ENCODE results near the gene NCKAP5. TPM values are rescaled to one million over a fixed set of nuclear protein-coding genes. Genes with fewer than 3 reads are reported as not detected.

NCKAP5 gene
- total RNA-seq, 6 donors from 2014 or later: 22.1 to 51.1 (median 41.4) TPM

DNA sequence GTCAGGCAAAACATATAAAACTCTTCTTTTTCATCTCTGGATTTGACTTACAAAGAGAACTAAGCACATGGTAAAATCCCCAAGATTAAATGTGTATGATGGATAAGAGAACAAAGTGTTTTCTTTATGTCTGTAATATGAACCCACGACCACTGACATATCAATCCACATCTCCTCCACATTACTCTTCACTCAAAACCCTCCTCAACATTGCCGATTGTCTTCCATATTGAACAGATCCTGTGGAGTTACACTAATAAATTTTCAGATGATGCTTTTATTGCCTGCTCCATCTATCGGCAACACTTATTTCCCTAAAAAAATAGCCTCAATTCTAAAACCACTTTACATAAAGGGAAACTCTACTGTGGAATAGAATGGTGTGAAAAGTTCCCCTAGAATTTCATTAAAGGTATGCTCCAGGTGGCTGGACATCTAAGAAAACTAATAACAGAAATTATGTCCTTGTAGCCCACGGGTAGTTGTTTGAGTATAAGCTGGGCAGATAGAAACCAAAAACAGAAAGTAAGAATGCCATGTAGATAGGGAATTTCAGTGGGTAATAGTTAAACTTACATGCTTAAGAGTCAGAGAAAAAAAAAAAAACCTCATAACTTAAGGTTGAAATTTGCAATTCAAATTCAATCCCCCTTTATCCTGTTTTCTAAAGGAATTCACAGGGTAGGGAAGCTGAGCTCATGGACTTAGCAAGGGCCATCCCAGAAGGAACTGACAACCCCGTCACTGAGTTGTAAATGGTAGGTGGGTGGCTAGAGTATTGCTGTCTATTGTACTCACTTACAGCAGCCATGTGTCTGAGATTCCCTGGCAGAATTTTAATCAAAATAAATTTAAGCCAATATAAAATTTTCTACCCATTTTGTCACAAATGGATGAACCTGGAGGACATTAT is 592.8 kb downstream of the NCKAP5 start:
- Histone ChIP-seq H3K36me3 (no peaks in the 10 kb centered on the region), H3K27ac (no peak overlapping the region), H3K9me3 (no peaks in the 10 kb centered on the region), H3K27me3 (no peaks in the 10 kb centered on the region), H3K4me3 (no peak overlapping the region), H3K4me1 (peaks cover 0 to 3% (median 0%) of the 10 kb centered on the region in 4 donors)
- TF ChIP-seq, protein P1, sequence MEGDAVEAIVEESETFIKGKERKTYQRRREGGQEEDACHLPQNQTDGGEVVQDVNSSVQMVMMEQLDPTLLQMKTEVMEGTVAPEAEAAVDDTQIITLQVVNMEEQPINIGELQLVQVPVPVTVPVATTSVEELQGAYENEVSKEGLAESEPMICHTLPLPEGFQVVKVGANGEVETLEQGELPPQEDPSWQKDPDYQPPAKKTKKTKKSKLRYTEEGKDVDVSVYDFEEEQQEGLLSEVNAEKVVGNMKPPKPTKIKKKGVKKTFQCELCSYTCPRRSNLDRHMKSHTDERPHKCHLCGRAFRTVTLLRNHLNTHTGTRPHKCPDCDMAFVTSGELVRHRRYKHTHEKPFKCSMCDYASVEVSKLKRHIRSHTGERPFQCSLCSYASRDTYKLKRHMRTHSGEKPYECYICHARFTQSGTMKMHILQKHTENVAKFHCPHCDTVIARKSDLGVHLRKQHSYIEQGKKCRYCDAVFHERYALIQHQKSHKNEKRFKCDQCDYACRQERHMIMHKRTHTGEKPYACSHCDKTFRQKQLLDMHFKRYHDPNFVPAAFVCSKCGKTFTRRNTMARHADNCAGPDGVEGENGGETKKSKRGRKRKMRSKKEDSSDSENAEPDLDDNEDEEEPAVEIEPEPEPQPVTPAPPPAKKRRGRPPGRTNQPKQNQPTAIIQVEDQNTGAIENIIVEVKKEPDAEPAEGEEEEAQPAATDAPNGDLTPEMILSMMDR (IDR thresholded peaks at IDR 0.05): no peak
- TF ChIP-seq EP300 (IDR thresholded peaks at IDR 0.05) (no peak), POLR2A (IDR thresholded peaks at IDR 0.05) (no peak)
- ATAC-seq (ENCODE audit: low FRiP score in 2 of 2) (no peak), DNase-seq (no peak)
- 80 to 86% methylated on average over 5 of the region's 5 CpGs for WGBS, 2 donors

DNA sequence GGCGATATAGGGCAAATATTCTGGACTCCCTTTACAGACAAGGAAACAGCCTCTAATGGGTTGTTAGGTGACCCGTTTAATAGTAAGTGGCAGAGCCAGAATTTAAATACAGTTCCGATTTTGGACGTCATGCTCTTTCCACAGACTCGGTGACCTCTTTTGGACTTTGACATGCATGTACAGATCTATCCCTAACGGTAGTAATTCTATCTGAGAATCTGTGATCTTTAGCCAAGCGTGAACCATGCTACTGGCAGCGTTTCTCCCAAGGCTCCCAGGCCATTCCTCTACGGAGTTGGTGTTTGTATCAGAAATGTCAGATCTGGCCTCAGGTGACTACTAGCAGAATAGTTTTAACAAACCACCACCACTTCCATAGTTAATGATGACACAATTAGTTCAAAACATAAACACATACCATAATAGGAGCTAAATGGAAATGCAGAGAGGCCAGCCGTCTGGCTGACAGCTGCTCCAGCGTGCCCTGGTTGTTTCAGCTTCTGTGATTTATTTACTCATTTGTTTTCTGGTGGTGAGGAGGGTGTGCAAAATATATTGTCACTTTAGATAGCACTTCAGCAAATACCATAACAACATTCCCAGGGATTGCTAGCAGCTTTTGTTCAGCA is 593.7 kb downstream of the NCKAP5 start:
- 83 to 89% methylated on average over 9 to 11 of the region's 11 CpGs for WGBS, 2 donors
- TF ChIP-seq POLR2A (IDR thresholded peaks at IDR 0.05) (no peak), POLR2AphosphoS5 (IDR thresholded peaks at IDR 0.05) (no peak), EP300 (IDR thresholded peaks at IDR 0.05) (no peak)
- TF ChIP-seq, protein P1 (IDR thresholded peaks at IDR 0.05): no peak
- DNase-seq (no peak), ATAC-seq (ENCODE audit: low FRiP score in 2 of 2) (no peak)
- H3K4me3 ChIP-seq: no peak overlapping the region
- no peaks in the 10 kb centered on the region for H3K36me3 ChIP-seq
- H3K27ac ChIP-seq: no peak overlapping the region
- H3K4me1 ChIP-seq: peaks cover 0 to 3% (median 0%) of the 10 kb centered on the region in 4 donors
- H3K27me3 ChIP-seq: no peaks in the 10 kb centered on the region
- H3K9me3 ChIP-seq: no peaks in the 10 kb centered on the region

DNA sequence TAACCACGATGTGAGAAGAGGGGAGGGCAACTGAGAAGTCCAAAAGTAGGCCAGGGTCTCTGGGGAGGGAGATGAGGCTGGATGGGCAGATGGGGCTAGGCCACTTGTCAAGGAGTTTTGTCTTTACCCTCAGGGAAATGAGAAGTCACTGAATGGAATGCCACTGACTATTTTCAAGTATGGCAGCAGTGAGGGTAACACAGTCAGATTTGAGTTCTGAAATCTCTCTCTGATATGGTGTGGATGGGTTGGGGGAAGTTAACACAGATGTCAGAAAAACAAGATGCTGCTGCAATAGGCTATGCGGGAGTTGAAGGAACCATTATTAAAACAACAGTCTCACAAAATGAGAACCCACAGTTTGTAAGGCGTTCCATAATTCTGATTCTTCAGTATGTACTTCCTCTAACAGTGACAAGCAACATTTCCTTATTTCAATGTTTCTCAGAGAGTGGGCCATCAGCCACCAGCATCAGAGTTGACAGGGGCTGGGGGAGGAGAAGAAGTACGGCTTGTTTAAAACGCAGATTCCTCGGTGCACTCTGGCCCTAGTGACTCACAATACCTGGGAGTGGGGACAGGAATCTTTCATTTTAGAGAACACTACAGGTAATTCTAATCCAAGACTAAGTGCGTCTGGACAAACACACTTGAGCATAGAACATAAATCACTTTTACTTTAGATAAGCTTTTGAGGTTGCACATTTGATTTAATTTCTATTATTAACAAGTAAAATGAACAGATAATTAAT is 596.8 kb downstream of the NCKAP5 start:
- Histone ChIP-seq H3K27me3 (no peaks in the 10 kb centered on the region), H3K4me3 (no peak overlapping the region), H3K4me1 (peaks cover 0 to 3% (median 0%) of the 10 kb centered on the region in 4 donors), H3K9me3 (no peaks in the 10 kb centered on the region), H3K27ac (no peak overlapping the region), H3K36me3 (no peaks in the 10 kb centered on the region)
- WGBS, 2 donors: 48 to 74% methylated on average over 7 of the region's 7 CpGs
- ATAC-seq (ENCODE audit: low FRiP score in 2 of 2): no peak
- TF ChIP-seq, protein P1 (IDR thresholded peaks at IDR 0.05): no peak
- TF ChIP-seq POLR2A (IDR thresholded peaks at IDR 0.05) (no peak), POLR2AphosphoS5 (IDR thresholded peaks at IDR 0.05) (no peak), EP300 (IDR thresholded peaks at IDR 0.05) (no peak)
- no peak for DNase-seq

GRCh38 chr2:132969371-132969985 is 598.8 kb downstream of the NCKAP5 start:
- Histone ChIP-seq H3K27ac (no peak overlapping the region), H3K9me3 (no peaks in the 10 kb centered on the region), H3K4me1 (no peaks in the 10 kb centered on the region), H3K36me3 (no peaks in the 10 kb centered on the region), H3K4me3 (no peak overlapping the region), H3K27me3 (no peaks in the 10 kb centered on the region)
- ATAC-seq (ENCODE audit: low FRiP score in 2 of 2) (no peak), DNase-seq (no peak)
- 83 to 93% methylated on average over 4 of the region's 4 CpGs for WGBS, 2 donors
- TF ChIP-seq POLR2AphosphoS5 (IDR thresholded peaks at IDR 0.05): no peak
- TF ChIP-seq POLR2A (IDR thresholded peaks at IDR 0.05): no peak
- TF ChIP-seq EP300 (IDR thresholded peaks at IDR 0.05): no peak
- TF ChIP-seq, protein P1 (IDR thresholded peaks at IDR 0.05): no peak

All from upper lobe of left lung (tissue), 6 donors.